Ammon's horn (tissue), 1 donor: ENCODE measurements around the gene SYCP3.
"Not testable (repeated sequence)": the region's sequence is repeated elsewhere in the genome, so short reads cannot be mapped to it uniquely, and the experiment has no call there.

Experiments used
- DNase-seq: peaks from one replicate; pipeline ENCODE4 v3.0.0-alpha.2; 2016; ENCODE audit warnings: low spot score

The SYCP3 gene

DNA sequence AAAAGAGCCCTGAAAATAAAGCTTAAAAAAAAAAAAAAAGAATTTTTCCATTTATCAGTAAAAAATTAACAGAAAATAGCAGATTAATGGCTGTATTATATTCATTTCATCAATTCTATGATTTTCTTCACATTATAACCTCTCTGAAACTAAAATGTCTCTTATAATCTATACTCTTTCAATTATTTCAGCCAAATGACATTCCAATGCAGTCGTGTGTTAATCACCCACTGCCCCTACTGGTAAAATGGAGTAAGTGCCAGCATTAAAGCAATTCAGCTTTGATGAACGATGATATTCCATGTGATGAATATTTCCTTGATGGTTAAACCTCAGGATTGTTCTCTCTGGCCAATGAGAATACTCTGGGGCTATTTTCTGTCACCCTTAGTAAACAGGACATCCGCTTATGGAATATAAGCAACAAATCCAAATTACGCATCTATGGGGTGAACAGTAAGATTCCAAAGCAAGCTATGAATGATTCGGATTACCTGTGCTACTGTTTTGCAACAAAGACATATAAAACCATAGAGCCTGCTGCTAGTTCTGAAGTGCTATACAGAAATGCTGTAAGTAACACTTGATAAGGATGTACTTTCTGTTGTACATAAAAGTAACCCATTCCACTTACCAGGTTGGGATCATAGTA is 20.3 kb upstream of the SYCP3 start:
- DNase-seq: no peak

DNA sequence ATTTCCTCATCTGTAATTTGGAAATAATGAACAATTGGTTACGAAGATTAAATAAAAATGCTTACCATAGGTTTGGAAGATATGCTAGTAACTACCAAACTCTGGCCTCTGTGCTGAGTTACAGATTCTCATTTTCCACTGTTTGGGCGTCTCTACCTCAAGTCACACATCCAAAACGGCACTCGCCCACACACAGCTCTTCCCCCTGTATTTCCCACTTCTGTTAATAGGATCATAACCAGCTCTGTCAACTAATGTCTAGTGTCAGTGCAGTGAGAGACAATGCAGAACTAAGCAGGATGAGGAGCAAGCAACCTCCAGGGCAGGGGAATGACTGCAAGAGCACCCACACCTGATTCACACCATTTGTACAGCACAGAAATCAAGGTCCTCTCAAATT is 10.9 kb upstream of the SYCP3 start:
- peak; percentile 49 for DNase-seq

DNA sequence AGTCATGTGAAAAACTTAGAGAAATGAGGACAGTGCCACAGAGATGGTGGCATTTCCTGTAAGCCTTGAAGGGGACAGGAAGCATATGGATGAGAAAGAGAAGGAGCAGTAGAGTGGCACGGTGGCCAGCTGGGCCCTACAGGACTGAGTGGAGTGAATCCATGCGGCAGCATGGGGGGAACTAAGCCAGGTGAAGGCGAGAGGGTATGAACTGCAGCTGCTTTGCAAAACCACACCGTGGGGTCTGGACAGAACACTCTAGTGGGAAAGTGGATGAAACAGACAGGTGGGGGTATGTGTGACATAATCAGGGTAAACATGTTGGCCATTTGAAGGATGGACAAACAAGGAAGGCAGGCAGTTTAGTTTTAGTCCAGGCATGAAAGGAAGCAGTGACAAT is 10.4 kb upstream of the SYCP3 start:
- DNase-seq: no peak

DNA sequence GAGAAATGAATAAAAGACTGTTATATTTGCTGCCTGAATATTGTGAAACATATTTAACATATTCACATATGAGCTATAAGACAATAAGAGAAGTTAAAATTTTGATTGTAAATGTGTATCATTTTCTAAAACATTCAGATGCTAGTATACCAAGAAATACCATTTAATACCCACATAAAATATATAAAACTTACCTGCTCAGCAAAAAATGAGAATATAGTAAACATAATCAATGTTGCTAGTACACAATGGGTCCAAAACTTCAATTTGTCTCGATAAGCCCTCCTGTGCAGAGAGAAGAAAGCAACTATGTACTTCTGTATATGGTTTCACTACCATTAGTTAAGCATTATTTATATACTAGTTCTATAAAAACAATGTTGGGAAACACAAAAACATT is 9.6 kb upstream of the SYCP3 start:
- no peak for DNase-seq

DNA sequence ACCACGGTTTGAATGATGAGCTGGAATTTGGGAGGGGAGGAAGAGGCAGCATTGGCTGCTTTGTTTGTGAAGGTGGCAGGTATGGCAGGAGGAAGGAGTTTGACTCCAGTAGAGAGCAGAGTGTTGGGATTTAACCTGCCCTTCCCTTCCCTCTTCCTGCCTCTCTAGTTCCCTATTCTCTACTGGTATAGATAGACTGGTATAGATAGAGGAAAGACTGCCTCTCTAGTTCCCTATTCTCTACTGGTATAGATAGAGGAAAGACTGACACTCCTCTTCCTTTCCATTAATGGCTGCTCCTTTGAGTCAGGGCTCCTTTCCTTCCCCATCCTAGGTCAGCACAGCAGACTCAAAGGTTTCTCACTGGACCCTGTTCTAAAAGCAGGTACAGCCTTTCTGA is 8.4 kb upstream of the SYCP3 start:
- no peak for DNase-seq

DNA sequence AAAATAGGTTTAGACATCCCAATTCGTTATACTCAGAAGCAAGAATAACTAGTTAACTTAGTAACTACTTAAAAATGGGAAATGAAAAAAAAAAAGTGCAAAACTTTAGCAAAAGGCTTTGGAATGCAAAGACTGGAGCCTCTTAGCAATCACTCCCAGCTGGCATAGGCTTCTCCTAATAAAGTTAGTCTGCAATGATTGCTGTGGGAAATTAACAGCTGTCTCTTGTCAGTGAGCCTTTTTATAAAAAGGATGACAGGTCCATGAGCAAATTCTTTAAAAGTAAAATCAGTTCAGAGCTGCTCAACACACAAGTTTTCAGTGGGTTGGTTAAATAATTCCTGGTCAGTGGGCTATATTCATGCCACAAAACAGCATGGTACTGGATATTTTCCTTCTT is 7.4 kb upstream of the SYCP3 start:
- DNase-seq: no peak

DNA sequence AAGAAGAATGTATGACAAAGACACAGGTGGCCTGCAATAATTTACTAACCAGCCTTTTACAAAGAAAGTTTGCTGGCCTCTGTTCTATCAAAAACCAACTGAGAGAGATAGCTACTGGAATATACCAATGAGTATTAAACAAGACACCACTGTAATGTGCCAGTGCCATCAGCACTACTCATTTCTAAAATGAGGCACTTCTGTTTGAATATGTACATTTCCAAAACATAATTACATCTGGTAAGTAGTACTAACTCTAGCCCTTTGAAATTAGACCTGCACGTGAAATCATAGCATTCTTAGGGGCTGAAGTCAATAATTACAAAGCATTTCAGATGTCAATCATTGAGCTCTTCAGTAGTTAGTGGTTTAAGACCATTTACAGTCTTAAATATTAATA is 6.9 kb upstream of the SYCP3 start:
- DNase-seq: no peak

DNA sequence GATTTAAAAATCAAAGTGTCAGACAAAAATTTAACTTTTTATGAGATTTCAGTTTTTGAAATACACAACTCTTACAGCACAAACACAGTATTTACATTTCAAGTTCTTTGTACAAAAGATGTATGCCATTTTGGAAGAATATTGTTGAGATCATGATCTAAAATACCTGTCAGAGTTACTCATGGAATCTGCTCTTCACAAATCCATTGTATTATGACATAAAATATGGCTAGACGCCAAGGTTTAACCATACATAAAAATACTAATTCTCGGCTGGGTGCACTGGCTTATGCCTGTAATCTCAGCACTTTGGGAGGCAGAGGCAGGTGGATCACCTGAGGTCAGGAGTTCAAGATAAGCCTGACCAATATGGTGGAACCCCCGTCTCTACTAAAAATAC is 6.2 kb upstream of the SYCP3 start:
- DNase-seq: no peak

DNA sequence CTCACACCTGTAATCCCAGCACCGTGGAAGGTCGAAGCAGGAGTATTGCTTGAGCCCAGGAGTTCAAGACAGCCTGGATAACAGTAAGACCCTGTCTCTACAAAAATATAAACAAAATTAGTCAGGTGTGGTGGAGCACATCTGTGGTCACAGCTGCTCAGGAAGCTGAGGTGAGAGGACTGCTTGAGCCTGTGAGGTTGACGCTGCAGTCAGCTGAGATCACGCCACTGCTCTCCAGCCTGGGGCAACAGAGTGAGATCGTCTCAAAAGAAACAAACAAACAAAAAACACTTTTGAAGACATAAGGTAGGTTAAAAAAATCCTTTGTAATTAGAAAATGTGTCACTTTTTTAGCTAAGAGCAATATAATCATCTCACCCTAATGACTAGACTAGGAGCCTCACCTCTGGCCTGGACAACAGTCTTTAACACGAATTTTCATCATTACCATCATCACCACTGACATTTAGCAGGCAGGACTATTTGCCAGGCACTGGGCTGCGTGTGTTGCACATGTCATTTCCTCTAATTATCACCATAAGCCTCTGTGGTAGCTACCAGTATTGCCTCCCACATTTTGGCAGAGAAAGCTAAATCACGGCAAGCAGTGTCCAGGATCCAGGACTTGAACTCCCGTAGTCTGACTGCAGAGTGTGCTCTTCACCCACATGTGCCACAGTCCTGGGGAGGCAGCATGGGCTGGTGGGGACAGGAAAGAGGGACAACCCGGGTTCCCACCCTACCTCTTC is 4.6 kb upstream of the SYCP3 start:
- DNase-seq: no peak

DNA sequence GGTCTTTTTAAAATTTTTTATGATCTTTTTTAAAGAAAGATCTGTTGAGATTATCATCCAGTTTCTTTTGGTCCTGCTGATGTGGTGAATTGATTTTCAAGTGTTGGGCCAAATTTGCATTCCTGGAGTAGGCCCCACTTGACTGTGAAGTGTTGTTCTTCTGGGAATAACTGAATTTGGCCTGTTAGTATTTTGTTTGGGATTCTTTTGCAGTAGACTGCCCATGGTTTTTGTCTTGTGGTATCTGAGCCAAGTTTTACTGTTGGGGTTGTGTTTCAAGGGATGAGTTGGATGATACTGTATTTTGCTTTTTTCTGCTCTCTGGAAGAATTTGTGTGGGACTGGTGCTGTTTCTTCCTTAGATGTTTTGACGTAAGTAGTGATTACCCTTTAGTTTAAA is 4.0 kb upstream of the SYCP3 start:
- DNase-seq: no peak

DNA sequence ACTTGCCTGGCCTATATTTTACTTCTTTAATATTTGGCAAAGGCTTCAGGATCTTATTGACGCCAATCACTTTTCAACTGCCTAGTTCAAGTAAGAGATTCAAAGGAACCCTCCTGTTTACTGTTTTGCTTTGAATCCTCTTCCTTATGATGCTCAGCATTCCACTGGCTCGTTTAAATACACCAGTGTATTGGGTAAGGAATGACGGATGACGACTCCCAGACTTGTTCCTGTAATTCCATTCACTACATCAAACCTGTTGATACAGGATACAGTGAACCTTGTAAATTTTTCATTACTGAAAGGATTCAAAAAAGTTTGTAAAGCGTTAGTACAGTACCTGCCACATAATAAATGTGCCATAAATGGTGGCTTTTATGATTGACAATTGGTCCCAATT is 1.7 kb upstream of the SYCP3 start:
- no peak for DNase-seq

DNA sequence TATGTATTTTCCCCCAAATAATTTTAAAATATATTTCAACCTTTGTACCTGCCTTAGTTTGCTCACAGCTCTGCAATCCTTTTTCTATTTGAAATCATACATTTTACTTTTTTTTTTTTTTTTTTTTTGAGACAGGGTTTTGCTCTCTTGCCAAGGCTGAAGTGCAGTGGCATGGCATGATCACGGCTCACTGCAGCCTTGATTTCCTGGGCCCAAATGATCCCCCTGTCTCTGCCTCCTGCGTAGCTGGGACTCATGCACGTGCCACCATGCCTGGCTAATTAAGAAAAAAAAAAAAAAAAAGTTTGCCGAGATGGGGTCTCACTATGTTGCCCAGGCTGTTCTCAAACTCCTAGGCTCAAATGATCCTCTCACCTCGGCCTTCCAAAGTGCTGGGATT is 1.3 kb upstream of the SYCP3 start:
- no peak for DNase-seq

DNA sequence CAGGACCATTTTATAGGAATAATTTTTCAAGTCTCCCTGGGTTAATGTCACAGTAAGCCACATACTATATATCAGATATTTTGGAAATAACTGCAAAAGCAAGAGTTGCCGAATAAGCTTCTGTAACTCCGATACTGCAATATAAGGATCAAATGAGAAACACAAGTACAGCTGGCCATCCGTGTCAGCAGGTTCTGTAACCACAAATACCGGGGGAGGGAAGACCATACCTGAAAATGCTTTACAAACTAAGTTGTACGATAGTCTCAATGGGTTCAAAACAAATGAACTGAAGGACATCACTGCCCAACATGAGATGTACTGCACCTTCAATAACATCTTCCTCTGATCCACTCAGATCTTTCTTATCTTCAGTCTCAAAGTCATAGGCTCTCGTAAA is 1.8 kb downstream of the SYCP3 start:
- DNase-seq: no peak

DNA sequence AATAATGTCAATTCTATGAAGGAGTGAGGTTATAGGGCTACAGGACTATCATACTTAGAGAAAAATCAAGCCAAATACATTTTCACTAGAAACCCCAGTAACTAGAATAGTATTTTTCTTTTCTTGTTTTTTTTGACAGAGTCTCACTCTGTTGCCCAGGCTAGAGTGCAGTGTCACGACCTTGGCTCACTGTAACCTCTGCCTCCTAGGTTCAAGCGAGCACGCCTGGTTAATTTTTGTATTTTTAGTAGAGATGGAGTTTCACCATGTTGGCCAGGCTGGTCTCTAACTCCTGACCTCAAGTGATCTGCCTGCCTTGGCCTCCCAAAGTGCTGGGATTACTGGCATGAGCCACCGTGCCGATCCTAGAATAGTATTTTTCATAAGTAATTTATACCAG is 4.8 kb downstream of the SYCP3 start:
- DNase-seq: not testable (repeated sequence)

DNA sequence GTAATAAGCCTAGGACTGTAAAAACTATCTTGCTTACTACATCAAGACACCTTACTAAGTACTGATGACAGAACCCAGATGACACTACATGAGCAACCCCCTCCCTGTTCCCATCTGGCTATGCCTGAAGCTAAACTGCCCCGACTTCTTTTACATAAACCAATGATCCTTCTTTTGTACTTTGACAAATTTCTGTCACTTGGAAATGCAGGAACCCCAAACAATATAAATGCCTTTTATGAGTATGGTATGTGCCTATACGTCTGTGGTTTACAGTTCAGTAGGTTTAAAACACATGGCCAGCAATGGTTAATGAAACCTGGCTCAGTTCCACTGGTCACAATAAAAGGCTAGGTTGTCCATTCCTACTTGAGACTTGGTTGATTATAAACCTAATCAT is 6.1 kb downstream of the SYCP3 start:
- DNase-seq: no peak

DNA sequence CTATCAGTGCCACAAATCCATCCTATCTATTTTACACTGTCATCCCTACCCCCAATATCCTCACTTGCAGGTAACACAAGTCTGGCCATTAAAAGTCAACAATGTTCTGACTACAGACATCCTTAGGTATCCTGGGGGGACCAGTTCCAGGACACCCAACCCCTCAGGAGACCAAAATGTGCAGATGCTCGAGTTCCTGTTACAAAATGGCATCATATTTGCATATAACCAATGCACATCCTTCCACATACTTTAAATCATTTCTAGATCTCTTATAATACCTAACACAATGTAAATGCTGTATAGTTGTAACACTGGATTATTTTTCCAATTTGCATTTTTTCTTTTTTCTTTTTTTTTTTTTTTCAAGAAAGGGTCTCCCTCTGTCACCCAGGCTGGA is 6.9 kb downstream of the SYCP3 start:
- DNase-seq: no peak

DNA sequence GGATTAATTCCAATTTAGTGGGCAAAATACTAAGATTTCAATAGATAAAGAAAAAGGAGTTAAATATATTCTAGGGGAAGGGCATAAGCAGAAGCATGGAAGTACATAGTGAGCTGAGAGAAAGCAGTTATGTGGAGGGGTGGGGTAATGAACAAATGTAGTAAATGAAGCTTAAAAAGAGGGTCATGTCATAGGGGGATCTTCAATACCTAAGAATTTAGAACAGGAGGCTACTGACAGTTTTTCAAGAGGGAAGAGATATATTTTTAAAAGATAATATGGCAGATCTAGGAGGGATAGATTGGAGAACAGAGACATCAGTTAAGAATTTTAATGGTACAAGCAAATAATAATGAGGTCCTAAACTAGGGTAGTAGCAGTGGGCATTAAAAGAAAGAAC is 9.4 kb downstream of the SYCP3 start:
- DNase-seq: no peak

DNA sequence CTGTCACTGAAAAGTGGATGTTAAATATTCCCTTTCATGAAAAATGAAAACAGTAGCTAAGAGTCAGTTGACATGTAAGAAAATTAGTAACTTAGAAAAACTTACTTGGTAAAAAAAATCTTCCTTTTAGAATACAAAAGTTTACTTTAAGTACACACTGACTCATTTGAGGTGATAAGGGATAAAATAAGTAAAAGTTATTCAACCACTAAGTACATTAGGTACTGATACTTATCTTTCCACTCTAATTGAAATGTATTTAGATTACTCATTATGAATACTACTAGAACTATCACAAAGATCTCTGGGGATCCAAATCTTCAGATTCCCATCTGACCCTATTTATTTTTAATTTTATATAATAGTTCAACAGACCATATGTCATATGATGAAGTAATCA is 12.2 kb downstream of the SYCP3 start:
- no peak for DNase-seq

DNA sequence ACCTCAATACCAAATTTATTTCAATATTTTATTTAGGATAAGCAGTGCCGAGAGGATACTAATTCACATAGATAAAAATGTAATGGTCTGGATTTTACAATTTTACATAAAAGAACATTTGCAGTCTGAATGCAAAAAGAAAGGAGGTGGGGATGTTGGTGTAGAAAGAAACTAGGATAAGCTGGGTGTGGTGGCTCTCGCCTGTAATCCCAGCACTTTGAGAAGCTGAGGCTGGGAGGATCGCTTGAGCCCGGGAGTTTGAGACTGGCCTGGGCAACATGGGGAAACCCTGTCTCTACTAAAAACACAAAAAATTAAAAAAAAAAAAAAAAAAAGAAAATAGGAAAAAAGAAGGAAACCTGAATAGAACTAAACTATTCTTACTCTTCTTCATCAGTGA is 16.9 kb downstream of the SYCP3 start:
- no peak for DNase-seq

DNA sequence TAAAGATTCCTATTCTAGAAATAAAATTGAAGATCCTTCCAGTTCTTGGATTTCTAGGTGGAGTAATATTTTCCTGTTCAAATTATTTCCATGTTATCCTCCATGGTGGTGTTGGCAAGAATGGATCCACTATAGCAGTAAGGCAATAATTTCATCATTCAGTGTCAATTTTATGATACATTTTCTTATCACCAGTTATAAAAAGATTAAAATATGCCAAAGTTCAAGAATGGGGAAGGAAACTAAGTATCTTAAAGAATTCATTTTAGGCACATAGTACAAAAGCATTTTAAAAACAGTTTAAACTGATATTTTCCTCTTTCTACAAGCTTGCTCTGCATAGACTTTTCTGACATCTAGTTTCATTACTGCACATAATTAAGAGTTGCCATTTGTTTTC is 19.1 kb downstream of the SYCP3 start:
- no peak for DNase-seq

DNA sequence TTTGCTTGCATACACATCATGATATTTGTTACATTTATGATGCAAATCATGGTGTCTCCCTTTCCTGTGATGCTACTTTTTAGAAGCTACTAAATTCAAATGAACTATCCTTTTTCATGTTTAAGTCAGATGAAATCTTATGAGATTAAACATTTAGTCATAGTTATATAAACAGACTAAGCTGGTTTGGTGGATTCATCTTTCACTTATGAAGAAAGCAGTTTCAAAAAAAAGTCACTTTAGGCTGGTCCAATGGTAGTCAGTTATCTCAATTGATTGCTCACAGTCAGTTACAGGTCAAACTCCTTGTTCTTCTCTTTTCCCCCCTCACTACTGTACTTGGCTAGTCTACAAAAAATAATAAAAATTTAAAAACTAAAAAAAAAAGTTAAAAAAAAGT is 19.7 kb downstream of the SYCP3 start:
- DNase-seq: no peak

DNA sequence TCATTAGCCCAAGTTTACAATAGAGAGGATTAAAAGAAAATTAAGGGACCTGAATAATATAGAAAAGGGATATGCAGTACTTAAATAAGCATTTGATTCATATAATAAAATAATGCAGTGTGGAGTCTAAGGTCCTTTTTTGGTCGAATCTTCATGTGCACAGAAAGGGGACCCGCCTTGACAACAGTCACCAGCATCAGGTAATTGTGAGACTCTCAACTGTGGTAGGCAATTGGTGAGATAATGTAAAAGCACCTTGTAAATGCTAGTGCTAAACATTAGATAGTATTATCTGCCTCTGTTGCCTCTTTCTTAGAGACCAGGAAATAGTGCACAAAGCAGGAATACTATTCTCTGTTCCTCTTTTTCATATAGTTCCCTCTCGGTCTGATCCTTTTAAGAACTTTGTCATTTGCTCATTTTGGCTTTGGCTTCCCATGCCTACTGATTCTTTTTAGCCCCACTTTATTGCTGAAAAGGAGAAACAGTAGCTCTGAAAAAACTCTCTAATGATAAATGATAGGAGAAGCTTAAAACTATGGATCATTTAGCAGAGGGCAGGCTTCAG is 24.3 kb downstream of the SYCP3 start:
- DNase-seq: peak; percentile 24

DNA sequence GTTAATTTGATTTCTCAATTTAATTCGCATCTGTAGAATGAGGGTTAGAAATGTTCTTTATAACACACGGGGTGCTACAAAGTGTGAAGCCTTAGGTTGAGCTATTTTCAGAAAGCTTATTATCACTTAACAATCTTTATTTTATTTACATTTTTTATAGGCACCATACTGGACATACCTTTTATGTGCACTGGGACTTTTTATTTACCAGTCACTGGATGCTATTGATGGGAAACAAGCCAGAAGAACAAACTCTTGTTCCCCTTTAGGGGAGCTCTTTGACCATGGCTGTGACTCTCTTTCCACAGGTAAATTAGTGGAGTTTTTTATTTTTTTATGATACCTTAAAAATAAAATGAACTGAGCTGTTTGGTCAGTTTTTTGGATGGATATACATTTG is 25.3 kb downstream of the SYCP3 start:
- DNase-seq: no peak
